Stimulated activated CD8-positive, alpha-beta memory T cell treated with anti-CD3 and anti-CD28 coated beads, Interleukin-15, amount 100 ng/mL, for 48 hours (primary cell): ENCODE results near the gene TBC1D4.
A peak's percentile ranks its signal among the peaks of the same experiment; 100 is the strongest.
"Not testable (repeated sequence)": the region's sequence is repeated elsewhere in the genome, so short reads cannot be mapped to it uniquely, and the experiment has no call there.

Source experiments
- DNase-seq, 2 donors: peaks; one replicate each; pipeline ENCODE4 v3.0.0-alpha.2; 2020; ENCODE audit warnings: low read depth in 2 of 2

TBC1D4 gene

GRCh38 chr13:75356421-75356820 lies 125.5 kb downstream of the TBC1D4 start:
- DNase-seq: no peak

GRCh38 chr13:75355609-75356008 lies 126.4 kb downstream of the TBC1D4 start:
- no peak for DNase-seq

- DNase-seq: no peak
Observed at GRCh38 chr13:75353781-75354193, 128.2 kb downstream of the TBC1D4 start.

- DNase-seq: no peak
Observed at GRCh38 chr13:75352641-75353327, 129.2 kb downstream of the TBC1D4 start.

- not testable (repeated sequence) for DNase-seq
Observed at GRCh38 chr13:75351538-75351937, 130.4 kb downstream of the TBC1D4 start.

GRCh38 chr13:75347925-75348324 lies 134.0 kb downstream of the TBC1D4 start:
- DNase-seq: no peak

GRCh38 chr13:75347457-75347856 lies 134.5 kb downstream of the TBC1D4 start:
- no peak for DNase-seq

- no peak for DNase-seq
Observed at GRCh38 chr13:75345193-75345592, 136.8 kb downstream of the TBC1D4 start.

GRCh38 chr13:75341028-75341427 lies 140.9 kb downstream of the TBC1D4 start:
- no peak for DNase-seq

- no peak for DNase-seq
Observed at GRCh38 chr13:75339635-75340374, 142.2 kb downstream of the TBC1D4 start.

- DNase-seq: no peak
Observed at GRCh38 chr13:75334634-75335447, 147.1 kb downstream of the TBC1D4 start.

GRCh38 chr13:75333103-75333502 lies 148.9 kb downstream of the TBC1D4 start:
- DNase-seq: no peak

GRCh38 chr13:75331792-75332349 lies 150.1 kb downstream of the TBC1D4 start:
- DNase-seq: no peak

GRCh38 chr13:75330770-75331169 lies 151.2 kb downstream of the TBC1D4 start:
- no peak for DNase-seq

GRCh38 chr13:75329723-75330122 lies 152.2 kb downstream of the TBC1D4 start:
- DNase-seq: no peak

- no peak for DNase-seq
Observed at GRCh38 chr13:75329097-75329496, 152.9 kb downstream of the TBC1D4 start.

GRCh38 chr13:75327135-75327510 lies 154.8 kb downstream of the TBC1D4 start:
- no peak for DNase-seq

GRCh38 chr13:75326173-75327134 lies 155.5 kb downstream of the TBC1D4 start:
- peak; percentile 51 to 53 for DNase-seq

GRCh38 chr13:75325711-75326110 lies 156.3 kb downstream of the TBC1D4 start:
- DNase-seq: no peak

- no peak for DNase-seq
Observed at GRCh38 chr13:75324413-75324940, 157.5 kb downstream of the TBC1D4 start.

GRCh38 chr13:75321084-75321483 lies 160.9 kb downstream of the TBC1D4 start:
- no peak for DNase-seq
